ENCODE data around the gene IFNAR1. TPM values are rescaled to one million over a fixed set of nuclear protein-coding genes. Genes with fewer than 3 reads are reported as not detected.
"Not testable (repeated sequence)": the region's sequence is repeated elsewhere in the genome, so short reads cannot be mapped to it uniquely, and the experiment has no call there.

Gene IFNAR1
- total RNA-seq, 6 experiments from 2014 or later = 42.0 to 49.7 (median 43.6) TPM

DNA sequence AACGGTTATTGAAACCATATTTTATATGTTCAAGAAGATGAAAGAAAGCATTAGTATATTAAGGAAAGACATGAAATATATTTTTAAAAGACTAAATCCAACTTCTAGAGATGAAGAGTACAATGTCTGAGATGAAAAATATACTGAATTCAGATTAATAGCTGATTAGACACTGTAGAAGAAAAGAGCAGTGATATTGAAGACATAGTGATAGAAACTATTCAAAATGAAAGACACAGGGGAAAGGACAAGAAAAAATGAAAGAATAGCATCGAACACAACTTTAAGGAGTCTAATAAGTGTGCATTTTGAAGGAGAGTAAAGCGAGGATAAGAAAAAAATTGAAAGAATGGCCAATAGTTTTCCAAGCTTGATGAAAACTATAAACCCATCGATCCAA lies 11.2 kb upstream of the IFNAR1 start:
- Mint-ChIP-seq H3K36me3 (ENCODE audit: low read depth) (peaks cover 5% of the 10 kb centered on the region; the same call in 1 of the 2 replicates), H3K27me3 (ENCODE audit: insufficient read depth) (peaks cover 26% of the 10 kb centered on the region), H3K9me3 (peaks cover 14% of the 10 kb centered on the region), H3K27ac (no peak overlapping the region), H3K4me3 (no peak overlapping the region), H3K4me1 (ENCODE audit: low read depth) (no peaks in the 10 kb centered on the region)
- DNase-seq = no peak
- TF ChIP-seq, protein P1, sequence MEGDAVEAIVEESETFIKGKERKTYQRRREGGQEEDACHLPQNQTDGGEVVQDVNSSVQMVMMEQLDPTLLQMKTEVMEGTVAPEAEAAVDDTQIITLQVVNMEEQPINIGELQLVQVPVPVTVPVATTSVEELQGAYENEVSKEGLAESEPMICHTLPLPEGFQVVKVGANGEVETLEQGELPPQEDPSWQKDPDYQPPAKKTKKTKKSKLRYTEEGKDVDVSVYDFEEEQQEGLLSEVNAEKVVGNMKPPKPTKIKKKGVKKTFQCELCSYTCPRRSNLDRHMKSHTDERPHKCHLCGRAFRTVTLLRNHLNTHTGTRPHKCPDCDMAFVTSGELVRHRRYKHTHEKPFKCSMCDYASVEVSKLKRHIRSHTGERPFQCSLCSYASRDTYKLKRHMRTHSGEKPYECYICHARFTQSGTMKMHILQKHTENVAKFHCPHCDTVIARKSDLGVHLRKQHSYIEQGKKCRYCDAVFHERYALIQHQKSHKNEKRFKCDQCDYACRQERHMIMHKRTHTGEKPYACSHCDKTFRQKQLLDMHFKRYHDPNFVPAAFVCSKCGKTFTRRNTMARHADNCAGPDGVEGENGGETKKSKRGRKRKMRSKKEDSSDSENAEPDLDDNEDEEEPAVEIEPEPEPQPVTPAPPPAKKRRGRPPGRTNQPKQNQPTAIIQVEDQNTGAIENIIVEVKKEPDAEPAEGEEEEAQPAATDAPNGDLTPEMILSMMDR (IDR thresholded peaks at IDR 0.05) = no peak

DNA sequence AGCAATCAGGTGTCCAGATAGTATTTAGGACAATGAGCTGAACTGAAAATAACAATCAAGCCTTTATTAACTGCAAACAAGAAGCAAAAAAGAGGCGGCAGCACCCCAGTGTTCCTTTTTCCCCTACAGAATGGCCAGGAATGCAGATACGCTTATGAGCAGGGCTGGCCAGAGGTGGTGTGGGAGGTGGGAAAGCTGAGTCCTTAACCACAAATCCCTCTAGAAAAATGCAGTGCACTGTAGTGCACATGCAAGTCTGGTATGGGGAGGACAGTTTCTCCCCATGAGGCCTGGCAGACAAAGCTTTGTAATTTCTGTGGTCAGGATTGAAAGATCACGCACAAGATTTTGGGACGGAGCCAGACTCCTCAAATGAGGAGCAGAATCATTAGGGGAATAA lies 10.7 kb upstream of the IFNAR1 start:
- peaks cover 26% of the 10 kb centered on the region for H3K27me3 Mint-ChIP-seq (ENCODE audit: insufficient read depth)
- H3K27ac Mint-ChIP-seq = no peak overlapping the region

DNA sequence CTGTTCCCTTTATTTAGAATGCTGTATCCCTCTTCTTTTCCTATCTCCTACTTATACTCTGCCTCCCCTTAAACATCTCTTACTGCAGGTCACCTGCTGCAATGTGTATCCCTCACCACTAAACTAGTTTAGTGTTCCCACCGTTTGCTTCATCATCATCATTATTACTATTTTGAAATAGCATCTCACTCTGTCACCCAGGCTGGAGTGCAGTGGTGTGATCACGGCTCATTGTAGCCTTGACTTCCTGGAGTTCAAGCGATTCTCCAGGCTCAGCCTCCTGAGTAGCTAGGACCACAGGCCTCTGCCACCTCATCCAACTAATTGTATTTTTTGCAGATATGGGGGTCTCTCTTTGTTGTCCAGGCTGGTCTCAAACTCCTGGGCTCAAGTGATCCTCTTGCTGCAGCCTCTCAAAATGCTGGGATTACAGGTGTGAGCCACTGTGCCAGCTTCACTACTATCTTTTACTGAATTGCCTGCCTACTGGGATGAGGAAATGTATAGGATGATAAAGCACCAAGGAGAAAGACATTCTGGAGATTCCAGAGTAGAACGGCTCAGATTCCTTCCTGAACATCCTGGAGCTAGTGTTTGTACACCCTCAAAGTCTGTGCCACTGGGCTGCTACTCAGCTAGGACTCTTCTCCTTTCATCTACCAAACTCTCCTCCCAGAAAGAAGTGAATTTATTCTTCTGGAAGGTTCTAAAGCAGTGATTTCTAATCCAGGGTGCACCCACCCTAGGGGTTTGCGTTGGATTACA lies 8.6 kb upstream of the IFNAR1 start:
- TF ChIP-seq, protein P1 (IDR thresholded peaks at IDR 0.05) = no peak
- no peak for DNase-seq
- H3K36me3 Mint-ChIP-seq (ENCODE audit: low read depth) = peaks cover 5% of the 10 kb centered on the region; the same call in 1 of the 2 replicates
- H3K4me3 Mint-ChIP-seq = no peak overlapping the region
- no peak overlapping the region for H3K27ac Mint-ChIP-seq
- no peaks in the 10 kb centered on the region for H3K4me1 Mint-ChIP-seq (ENCODE audit: low read depth)
- H3K27me3 Mint-ChIP-seq (ENCODE audit: insufficient read depth) = peaks cover 22% of the 10 kb centered on the region
- peaks cover 7% of the 10 kb centered on the region for H3K9me3 Mint-ChIP-seq

More for the DNA sequence above, 10.7 kb upstream of the IFNAR1 start:
- TF ChIP-seq, protein P1 (IDR thresholded peaks at IDR 0.05) = no peak
- peaks cover 14% of the 10 kb centered on the region for H3K9me3 Mint-ChIP-seq
- H3K4me3 Mint-ChIP-seq = no peak overlapping the region
- DNase-seq = no peak
- no peaks in the 10 kb centered on the region for H3K4me1 Mint-ChIP-seq (ENCODE audit: low read depth)
- peaks cover 5% of the 10 kb centered on the region; the same call in 1 of the 2 replicates for H3K36me3 Mint-ChIP-seq (ENCODE audit: low read depth)

DNA sequence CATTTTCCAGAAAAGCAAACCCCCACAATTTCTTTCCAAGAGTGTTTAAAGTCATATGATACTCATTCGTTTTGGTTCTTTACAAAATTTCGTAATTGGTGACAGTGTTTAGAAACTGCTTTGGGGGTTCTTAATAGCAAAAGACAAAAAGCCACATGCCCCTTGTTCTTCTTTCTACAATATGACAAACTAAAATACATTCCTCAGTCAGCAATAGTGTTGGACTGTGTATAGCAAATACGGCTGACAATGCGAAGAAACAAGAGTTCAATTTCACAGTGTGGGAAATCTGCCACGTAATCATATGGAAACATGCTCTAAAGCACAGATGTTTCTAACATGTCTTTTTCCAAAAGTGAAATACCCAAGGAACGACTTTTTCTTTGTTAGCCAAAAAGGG lies 7.6 kb upstream of the IFNAR1 start:
- H3K9me3 Mint-ChIP-seq = peaks cover 7% of the 10 kb centered on the region
- H3K27me3 Mint-ChIP-seq (ENCODE audit: insufficient read depth) = peaks cover 20% of the 10 kb centered on the region
- no peaks in the 10 kb centered on the region for H3K4me1 Mint-ChIP-seq (ENCODE audit: low read depth)
- TF ChIP-seq, protein P1 (IDR thresholded peaks at IDR 0.05) = no peak
- H3K36me3 Mint-ChIP-seq (ENCODE audit: low read depth) = peaks cover 5% of the 10 kb centered on the region; the same call in 1 of the 2 replicates
- no peak for DNase-seq
- H3K4me3 Mint-ChIP-seq = no peak overlapping the region
- H3K27ac Mint-ChIP-seq = no peak overlapping the region

DNA sequence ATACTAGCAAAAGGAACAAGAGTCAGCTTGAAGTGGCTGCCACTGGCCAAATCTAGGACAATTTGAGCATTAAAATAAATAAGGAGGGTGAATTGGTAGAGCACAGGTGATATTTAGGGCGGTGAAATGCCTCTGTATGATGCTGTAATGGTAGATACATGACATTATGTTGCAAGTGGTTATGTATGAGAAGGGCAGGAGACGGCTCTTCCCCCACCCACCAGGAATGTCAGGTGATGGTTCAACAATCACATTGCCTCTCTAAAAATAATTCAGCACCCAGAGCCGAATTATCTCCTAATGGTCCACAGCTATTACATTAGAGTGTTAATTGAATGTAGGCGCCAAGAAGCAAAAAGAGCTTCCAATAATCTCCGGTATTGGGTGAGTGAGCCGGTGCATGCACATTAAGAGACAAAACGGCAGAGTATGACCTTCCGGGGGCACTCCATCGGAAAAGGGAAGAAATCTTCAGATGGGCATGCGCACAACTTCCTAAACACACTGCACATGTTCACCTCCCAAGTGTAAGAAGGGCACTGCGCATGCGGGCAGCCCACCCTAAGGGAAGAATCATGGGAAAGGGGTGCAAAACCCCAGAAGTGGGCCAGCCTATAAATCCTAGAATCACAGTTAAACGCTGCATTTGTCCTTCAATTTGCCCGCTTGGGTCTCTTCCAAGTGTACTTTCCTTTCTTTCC lies 6.8 kb upstream of the IFNAR1 start:
- Mint-ChIP-seq H3K27ac (no peak overlapping the region), H3K27me3 (ENCODE audit: insufficient read depth) (peaks cover 17% of the 10 kb centered on the region), H3K36me3 (ENCODE audit: low read depth) (peaks cover 5% of the 10 kb centered on the region; the same call in 1 of the 2 replicates), H3K9me3 (peaks cover 7% of the 10 kb centered on the region), H3K4me1 (ENCODE audit: low read depth) (no peaks in the 10 kb centered on the region), H3K4me3 (no peak overlapping the region)
- TF ChIP-seq, protein P1 (IDR thresholded peaks at IDR 0.05) = no peak
- DNase-seq = no peak

DNA sequence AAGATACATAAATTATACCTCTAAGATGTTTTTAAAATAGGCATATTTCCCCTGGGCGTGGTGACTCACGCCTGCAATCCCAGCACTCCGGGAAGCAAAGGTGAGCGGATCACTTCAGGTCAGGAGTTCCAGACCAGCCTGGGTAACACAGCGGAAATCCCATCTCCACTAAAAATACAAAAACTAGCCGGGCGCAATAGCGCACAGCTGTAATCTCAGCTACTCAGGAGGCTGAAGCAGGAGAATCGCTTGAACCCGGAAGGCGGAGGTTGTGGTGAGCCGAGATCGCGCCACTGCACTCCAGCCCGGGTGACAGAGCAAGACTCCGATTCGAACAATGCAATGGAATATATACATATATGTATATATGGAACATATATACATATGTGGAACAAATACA lies 3.8 kb upstream of the IFNAR1 start:
- not testable (repeated sequence) for H3K4me1 Mint-ChIP-seq (ENCODE audit: low read depth); H3K9me3 Mint-ChIP-seq; H3K27ac Mint-ChIP-seq; DNase-seq; H3K27me3 Mint-ChIP-seq (ENCODE audit: insufficient read depth); H3K36me3 Mint-ChIP-seq (ENCODE audit: low read depth); H3K4me3 Mint-ChIP-seq

DNA sequence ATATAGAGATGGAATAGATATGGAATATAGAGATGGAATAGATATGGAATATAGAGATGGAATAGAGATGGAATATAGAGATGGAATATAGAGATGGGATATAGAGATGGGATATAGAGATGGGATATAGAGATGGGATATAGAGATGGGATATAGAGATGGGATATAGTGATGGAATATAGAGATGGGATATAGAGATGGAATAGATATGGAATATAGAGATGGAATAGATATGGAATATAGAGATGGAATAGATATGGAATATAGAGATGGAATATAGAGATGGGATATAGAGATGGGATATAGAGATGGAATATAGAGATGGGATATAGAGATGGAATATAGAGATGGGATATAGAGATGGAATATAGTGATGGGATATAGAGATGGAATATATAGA lies 1.2 kb upstream of the IFNAR1 start:
- not testable (repeated sequence) for DNase-seq; H3K27me3 Mint-ChIP-seq (ENCODE audit: insufficient read depth); H3K27ac Mint-ChIP-seq; H3K36me3 Mint-ChIP-seq (ENCODE audit: low read depth); H3K4me1 Mint-ChIP-seq (ENCODE audit: low read depth); H3K9me3 Mint-ChIP-seq; H3K4me3 Mint-ChIP-seq

Measured in HFFc6 (cell line).